H1 (cell line): ENCODE data around the gene FGGY.

ENCODE experiments used
- EP300 ChIP-seq, 2 experiments: IDR thresholded peaks; 1 replicate in 1 of 2; 2 replicates in 1 of 2; pipeline ENCODE4 v1.6.1; 2011 to 2012; ENCODE audit warnings: low read depth in 2 of 2, low read length in 2 of 2, mild to moderate bottlenecking in 2 of 2, borderline replicate concordance in 1 of 2, inconsistent platforms in 1 of 2, moderate library complexity in 1 of 2
- EZH2 ChIP-seq: fragments of 200-600 bp; sonication (generic); IDR thresholded peaks from 2 replicates; pipeline ENCODE4 v1.7.1; 2012; ENCODE audit warnings: low read depth, mild to moderate bottlenecking, moderate library complexity, low read length, inconsistent platforms; ENCODE audit not compliant: severe bottlenecking
- KDM1A ChIP-seq: fragments of 200-600, 300-600 bp; sonication (generic); IDR thresholded peaks from 2 replicates; pipeline ENCODE4 v1.7.1; 2016; ENCODE audit warnings: mild to moderate bottlenecking, low read length, borderline replicate concordance
- POLR2A ChIP-seq, 2 experiments: IDR thresholded peaks; 1 replicate in 1 of 2; 2 replicates in 1 of 2; pipeline ENCODE4 v1.6.1; 2011; ENCODE audit warnings: low read depth in 2 of 2, low read length in 2 of 2, mild to moderate bottlenecking in 2 of 2; ENCODE audit errors: control extremely low read depth in 1 of 2
- POLR2AphosphoS5 ChIP-seq: IDR thresholded peaks from 2 replicates; pipeline ENCODE4 v1.6.1; 2011; ENCODE audit warnings: low read depth, low read length
- POU5F1 ChIP-seq: IDR thresholded peaks from 2 replicates; pipeline ENCODE4 v1.6.1; 2011; ENCODE audit warnings: low read depth, mild to moderate bottlenecking, low read length, moderate library complexity
- TF ChIP-seq, protein P1 (sequence below): IDR thresholded peaks from 2 replicates; pipeline ENCODE4 v1.6.1; 2011; ENCODE audit warnings: low read length, improper control_type of control experiment
- TF ChIP-seq, protein P2 (sequence below), 3 experiments: IDR thresholded peaks; 1 replicate in 2 of 3; 2 replicates in 1 of 3; pipeline versions ENCODE4 v1.5.1 to v1.6.1; 2011; ENCODE audit warnings: low read length in 3 of 3, mild to moderate bottlenecking in 3 of 3, inconsistent platforms in 2 of 3, low read depth in 1 of 3, moderate library complexity in 1 of 3; ENCODE audit not compliant: insufficient read depth in 1 of 3; ENCODE audit errors: control extremely low read depth in 1 of 3
- TF ChIP-seq, protein P3 (sequence below): IDR thresholded peaks from 2 replicates; pipeline ENCODE4 v1.6.1; 2012; ENCODE audit warnings: inconsistent platforms

DNA sequence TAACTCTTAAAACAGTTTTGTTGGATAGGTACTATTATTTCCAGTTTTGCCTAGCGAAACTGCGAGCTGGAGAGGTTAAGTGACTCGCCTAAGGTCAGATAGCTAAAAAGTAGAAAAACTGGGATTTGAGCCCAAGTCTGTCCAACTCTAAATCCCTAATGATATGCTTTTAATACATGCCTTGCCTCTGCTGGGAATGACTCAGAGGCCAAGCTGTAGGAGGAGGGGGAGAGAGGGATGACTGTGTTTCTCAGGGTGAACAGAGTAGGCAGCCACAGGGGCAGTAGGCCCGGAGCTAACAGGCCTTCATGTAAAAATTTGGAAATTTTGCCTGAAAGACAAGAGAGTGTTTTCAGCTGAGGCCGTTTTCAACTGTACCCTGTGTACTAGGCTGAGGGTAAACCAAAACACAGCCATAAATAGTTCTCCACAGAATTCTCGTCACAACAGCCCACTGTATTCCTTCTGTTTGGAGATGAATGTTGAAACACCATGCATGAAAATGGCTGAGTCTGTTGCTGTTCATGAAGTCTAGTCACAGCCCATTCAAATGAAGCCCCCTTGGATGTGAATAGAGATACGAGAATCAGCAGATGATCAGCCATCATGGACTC is 410.4 kb downstream of the FGGY start:
- TF ChIP-seq, protein P1, sequence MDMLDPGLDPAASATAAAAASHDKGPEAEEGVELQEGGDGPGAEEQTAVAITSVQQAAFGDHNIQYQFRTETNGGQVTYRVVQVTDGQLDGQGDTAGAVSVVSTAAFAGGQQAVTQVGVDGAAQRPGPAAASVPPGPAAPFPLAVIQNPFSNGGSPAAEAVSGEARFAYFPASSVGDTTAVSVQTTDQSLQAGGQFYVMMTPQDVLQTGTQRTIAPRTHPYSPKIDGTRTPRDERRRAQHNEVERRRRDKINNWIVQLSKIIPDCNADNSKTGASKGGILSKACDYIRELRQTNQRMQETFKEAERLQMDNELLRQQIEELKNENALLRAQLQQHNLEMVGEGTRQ: no peak
- TF ChIP-seq POLR2A (IDR thresholded peaks at IDR 0.05; ENCODE audit: control extremely low read depth in 1 of 2, low read depth in 2 of 2, low read length in 2 of 2) (no peak), POLR2AphosphoS5 (no peak), POU5F1 (no peak), KDM1A (no peak), EZH2 (no peak), EP300 (IDR thresholded peaks at IDR 0.05; ENCODE audit: borderline replicate concordance in 1 of 2, low read depth in 2 of 2, low read length in 2 of 2) (no peak)
- TF ChIP-seq, protein P2, sequence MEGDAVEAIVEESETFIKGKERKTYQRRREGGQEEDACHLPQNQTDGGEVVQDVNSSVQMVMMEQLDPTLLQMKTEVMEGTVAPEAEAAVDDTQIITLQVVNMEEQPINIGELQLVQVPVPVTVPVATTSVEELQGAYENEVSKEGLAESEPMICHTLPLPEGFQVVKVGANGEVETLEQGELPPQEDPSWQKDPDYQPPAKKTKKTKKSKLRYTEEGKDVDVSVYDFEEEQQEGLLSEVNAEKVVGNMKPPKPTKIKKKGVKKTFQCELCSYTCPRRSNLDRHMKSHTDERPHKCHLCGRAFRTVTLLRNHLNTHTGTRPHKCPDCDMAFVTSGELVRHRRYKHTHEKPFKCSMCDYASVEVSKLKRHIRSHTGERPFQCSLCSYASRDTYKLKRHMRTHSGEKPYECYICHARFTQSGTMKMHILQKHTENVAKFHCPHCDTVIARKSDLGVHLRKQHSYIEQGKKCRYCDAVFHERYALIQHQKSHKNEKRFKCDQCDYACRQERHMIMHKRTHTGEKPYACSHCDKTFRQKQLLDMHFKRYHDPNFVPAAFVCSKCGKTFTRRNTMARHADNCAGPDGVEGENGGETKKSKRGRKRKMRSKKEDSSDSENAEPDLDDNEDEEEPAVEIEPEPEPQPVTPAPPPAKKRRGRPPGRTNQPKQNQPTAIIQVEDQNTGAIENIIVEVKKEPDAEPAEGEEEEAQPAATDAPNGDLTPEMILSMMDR (IDR thresholded peaks at IDR 0.05; ENCODE audit: control extremely low read depth in 1 of 3, insufficient read depth in 1 of 3, low read depth in 1 of 3, low read length in 3 of 3): no peak
- TF ChIP-seq, protein P3, sequence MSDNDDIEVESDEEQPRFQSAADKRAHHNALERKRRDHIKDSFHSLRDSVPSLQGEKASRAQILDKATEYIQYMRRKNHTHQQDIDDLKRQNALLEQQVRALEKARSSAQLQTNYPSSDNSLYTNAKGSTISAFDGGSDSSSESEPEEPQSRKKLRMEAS: no peak
